IPS-18a (cell line): ENCODE data around the gene CAPN2.
"Not testable (repeated sequence)": the region's sequence is repeated elsewhere in the genome, so short reads cannot be mapped to it uniquely, and the experiment has no call there.

Source experiments
- H3K27ac ChIP-seq: one replicate; pipeline ENCODE4 v1.5.1; 2013; ENCODE audit warnings: low read length
- H3K27me3 ChIP-seq: one replicate; pipeline ENCODE4 v1.6.1; 2013; ENCODE audit warnings: mild to moderate bottlenecking, low read length; ENCODE audit not compliant: control insufficient read depth, insufficient read depth
- H3K36me3 ChIP-seq: one replicate; pipeline ENCODE4 v1.6.1; 2013; ENCODE audit warnings: low read depth, low read length; ENCODE audit not compliant: control insufficient read depth
- H3K4me1 ChIP-seq: one replicate; pipeline ENCODE4 v1.6.1; 2013; ENCODE audit warnings: low read depth, low read length; ENCODE audit not compliant: control insufficient read depth
- H3K4me3 ChIP-seq: one replicate; pipeline ENCODE4 v1.5.1; 2013; ENCODE audit warnings: low read length
- H3K9ac ChIP-seq: one replicate; pipeline ENCODE4 v1.6.1; 2013; ENCODE audit warnings: mild to moderate bottlenecking, low read length, moderate library complexity
- H3K9me3 ChIP-seq: one replicate; pipeline ENCODE4 v1.6.1; 2013; ENCODE audit warnings: low read depth, low read length; ENCODE audit not compliant: control insufficient read depth

CAPN2 gene

DNA sequence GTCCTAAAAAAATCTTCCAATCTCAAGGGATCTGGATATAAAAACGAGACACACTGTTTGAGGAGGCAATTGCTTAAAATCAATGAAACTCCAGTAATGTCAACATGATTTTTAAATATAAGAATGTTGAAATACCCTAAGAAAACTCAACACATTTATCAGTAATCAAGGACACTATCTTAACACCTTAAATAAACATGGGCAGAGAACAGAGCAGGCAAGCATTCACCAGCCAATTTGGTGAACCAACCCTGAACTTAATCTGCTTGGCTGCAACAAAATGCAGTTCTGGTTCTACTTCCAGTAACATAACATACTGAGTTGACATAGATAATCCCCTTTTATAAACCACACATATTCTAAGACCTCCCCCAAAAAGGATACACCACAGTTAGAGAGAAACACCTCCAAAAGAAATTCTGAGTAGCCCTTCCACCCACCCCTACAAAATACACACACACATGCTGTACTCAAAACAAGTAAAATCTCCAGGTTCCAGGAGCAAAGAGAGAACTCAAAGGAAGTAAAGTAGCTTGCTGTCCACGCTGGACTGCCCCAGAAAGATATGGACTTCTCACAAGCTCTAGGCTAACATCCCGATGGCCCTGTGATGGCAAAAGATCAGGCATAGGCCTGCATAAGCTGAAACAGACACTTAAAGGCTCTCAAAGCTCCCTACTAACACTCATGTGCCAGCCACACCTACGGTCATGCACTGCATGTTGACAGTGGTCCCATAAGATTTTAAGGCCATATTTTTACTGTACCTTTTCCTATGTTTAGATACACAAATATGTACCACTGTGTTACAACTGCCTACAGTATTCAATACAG lies 102.9 kb downstream of the CAPN2 start:
- Histone ChIP-seq H3K27me3 (no peaks in the 10 kb centered on the region), H3K4me1 (no peaks in the 10 kb centered on the region), H3K9me3 (no peaks in the 10 kb centered on the region), H3K36me3 (peaks cover 50% of the 10 kb centered on the region), H3K27ac (peak overlapping the region; percentile 30), H3K4me3 (no peak overlapping the region), H3K9ac (no peak overlapping the region)

DNA sequence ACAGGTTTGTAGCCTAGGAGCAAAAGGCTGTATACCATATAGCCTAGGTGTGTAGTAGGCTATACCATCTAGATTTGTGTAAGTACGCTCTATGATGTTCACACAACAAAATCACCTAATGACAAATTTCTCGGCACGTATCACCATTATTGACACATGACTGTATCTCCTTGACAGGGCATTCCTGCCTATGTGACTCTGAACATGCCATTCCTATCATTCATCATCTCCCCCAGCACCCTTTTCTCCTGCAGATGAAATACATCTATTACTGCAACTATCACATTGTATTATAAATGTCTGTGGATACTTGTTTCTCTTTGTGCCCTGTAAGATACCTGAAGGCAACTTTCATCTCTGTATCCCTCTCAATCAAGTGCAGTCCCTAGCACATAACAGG lies 103.5 kb downstream of the CAPN2 start:
- Histone ChIP-seq H3K4me3 (no peak overlapping the region), H3K27ac (no peak overlapping the region), H3K4me1 (peaks cover 4% of the 10 kb centered on the region), H3K9ac (no peak overlapping the region), H3K36me3 (peaks cover 51% of the 10 kb centered on the region), H3K27me3 (no peaks in the 10 kb centered on the region), H3K9me3 (no peaks in the 10 kb centered on the region)

DNA sequence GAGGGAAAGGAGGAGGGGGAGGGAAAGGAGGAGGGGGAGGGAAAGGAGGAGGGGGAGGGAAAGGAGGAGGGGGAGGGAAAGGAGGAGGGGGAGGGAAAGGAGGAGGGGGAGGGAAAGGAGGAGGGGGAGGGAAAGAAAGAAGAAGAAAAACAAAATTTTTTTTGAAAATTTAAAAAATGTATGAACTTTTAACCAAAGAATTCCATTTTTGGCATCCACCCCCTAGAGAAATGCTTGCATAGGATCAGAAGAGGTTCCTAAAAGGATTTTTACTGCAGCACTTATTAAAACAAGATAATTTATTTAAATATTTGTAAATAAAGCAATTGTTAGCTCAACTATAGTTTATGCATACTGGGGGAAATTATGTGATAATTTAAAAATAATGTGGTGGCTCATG lies 104.9 kb downstream of the CAPN2 start:
- not testable (repeated sequence) for H3K27ac ChIP-seq
- H3K36me3 ChIP-seq, result peaks cover 49% of the 10 kb centered on the region

DNA sequence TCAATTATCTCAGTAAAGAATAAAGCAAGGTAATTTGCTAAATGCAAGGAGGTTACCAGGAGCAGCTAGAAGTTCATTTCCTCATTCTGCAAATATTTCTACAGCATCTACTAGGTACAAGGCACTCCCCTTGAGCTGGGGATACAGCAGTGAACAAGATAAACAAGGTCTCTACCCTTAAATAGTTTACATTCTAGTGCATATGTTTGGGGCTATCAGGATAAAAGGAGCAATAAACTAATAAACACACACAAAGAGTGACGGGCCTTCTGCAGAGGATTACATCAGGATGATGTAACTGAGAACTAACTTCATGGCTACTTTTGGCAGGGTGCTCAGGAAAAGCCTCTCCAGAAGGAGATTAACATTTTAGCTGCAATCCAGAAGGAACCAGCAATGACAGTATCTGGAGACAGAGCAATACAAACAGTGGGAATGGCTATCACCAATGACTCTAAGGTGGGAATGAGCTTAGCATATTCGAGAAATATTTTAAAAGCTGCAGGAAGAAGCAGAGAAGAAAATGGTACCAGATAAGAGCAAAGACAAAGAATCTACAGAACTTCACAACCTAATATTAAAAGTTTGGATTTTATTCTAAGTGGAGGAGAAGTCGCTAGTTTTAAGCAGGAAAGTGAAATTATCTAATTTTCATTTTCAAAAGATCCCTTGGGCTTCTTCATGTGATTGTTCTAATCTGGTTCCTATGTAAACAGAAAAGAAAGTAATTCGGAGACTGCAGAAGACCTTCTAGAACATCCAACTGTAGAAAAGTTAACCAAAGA lies 107.6 kb downstream of the CAPN2 start:
- Histone ChIP-seq H3K9me3 (no peaks in the 10 kb centered on the region), H3K4me1 (peaks cover 11% of the 10 kb centered on the region), H3K9ac (no peak overlapping the region), H3K4me3 (no peak overlapping the region), H3K36me3 (peaks cover 27% of the 10 kb centered on the region), H3K27me3 (no peaks in the 10 kb centered on the region), H3K27ac (no peak overlapping the region)

More for the DNA sequence above, 104.9 kb downstream of the CAPN2 start:
- not testable (repeated sequence) for H3K4me1 ChIP-seq, H3K27me3 ChIP-seq, H3K4me3 ChIP-seq, H3K9me3 ChIP-seq, H3K9ac ChIP-seq

DNA sequence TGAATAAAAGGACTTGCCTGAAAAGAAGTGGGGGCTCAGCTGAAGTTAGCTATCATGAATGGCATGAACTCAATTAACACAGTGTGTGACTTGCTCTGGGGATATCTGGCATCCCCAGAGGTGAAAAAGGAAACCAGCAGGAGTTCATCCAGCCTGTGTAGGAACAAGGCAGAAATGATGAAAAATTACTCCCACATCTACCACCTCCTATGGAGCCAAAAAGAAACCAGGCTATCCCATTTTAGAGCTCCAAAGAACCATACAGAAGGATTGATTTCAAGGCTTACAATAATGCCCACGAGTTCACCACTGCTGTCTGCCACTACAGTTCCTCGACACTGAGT lies 108.1 kb downstream of the CAPN2 start:
- Histone ChIP-seq H3K27me3 (no peaks in the 10 kb centered on the region), H3K27ac (no peak overlapping the region), H3K4me3 (no peak overlapping the region), H3K9ac (no peak overlapping the region), H3K9me3 (no peaks in the 10 kb centered on the region), H3K36me3 (peaks cover 27% of the 10 kb centered on the region), H3K4me1 (peaks cover 11% of the 10 kb centered on the region)

DNA sequence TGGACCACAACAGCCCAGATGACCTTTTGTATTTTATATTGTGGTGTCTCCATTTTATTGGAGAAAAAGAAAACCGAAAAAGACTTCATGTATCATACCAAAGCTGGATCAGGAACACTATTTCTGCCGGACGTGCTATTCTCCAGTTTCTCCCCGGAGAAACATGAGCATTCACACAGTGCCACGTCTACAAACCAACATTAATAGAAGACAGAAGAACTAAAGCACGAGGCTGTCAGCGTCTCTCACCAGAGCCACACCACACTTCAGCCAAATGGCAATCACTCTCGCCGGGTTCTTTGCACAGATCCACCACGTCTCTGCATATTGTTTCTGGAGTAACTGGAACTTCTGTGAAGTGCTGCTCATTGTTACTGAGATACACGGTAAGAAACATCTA lies 108.6 kb downstream of the CAPN2 start:
- H3K4me3 ChIP-seq, result no peak overlapping the region
- H3K27ac ChIP-seq, result no peak overlapping the region
- no peak overlapping the region for H3K9ac ChIP-seq
- H3K4me1 ChIP-seq, result peaks cover 13% of the 10 kb centered on the region
- no peaks in the 10 kb centered on the region for H3K9me3 ChIP-seq
- peaks cover 23% of the 10 kb centered on the region for H3K36me3 ChIP-seq
- no peaks in the 10 kb centered on the region for H3K27me3 ChIP-seq

DNA sequence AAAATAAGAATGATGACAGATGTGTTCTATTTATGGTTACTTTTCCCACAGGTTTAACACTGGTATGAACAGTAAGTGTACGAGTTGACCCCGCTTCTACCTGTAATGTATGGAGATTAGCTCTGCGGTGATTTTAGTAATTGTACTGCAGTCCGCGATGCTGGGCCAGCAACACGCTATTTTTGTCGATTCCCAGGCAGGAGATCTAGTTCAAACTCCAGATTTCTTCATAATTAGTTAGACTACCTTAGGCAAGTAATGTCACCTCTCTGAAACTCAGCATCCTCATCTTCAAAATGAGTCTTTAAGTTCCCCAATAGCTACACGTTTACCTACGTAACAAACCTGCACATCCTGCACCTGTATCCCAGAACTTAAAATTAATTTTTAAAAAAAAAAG lies 111.9 kb downstream of the CAPN2 start:
- H3K4me1 ChIP-seq, result peaks cover 17% of the 10 kb centered on the region
- no peak overlapping the region for H3K9ac ChIP-seq
- no peaks in the 10 kb centered on the region for H3K9me3 ChIP-seq
- no peaks in the 10 kb centered on the region for H3K27me3 ChIP-seq
- H3K36me3 ChIP-seq, result peaks cover 18% of the 10 kb centered on the region
- H3K27ac ChIP-seq, result no peak overlapping the region
- H3K4me3 ChIP-seq, result no peak overlapping the region

DNA sequence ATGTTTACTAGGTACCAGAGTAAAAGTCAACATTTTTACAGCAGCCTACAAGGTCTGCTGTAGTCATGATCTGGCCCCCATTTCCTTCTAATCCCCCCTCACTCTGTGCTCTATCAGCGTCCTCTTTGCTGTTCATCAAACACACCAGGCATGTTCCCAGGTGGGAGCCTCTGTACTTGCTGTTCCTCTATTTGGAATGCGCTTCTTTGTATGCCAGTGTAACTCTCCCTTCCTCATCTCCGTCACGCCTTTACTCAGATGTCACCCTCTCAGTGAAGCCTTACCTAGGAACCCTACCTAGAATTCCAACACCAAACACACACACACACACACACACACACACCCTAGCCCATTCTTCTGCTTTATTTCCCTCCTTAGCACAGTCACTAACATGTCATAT lies 112.4 kb downstream of the CAPN2 start:
- Histone ChIP-seq H3K27ac (no peak overlapping the region), H3K36me3 (peaks cover 17% of the 10 kb centered on the region), H3K27me3 (no peaks in the 10 kb centered on the region), H3K4me1 (peaks cover 17% of the 10 kb centered on the region), H3K9ac (no peak overlapping the region), H3K4me3 (no peak overlapping the region), H3K9me3 (no peaks in the 10 kb centered on the region)
